Nephron (organoid): ENCODE data around the gene SPTBN4.
"Not testable (repeated sequence)": the region's sequence is repeated elsewhere in the genome, so short reads cannot be mapped to it uniquely, and the experiment has no call there.

Experiments used
- H3K27ac Mint-ChIP-seq, 3 experiments: 2 replicates each; pipeline ENCODE4 v1.8.0; 2020; ENCODE audit warnings: mixed read lengths in 3 of 3, mild to moderate bottlenecking in 2 of 3, moderate library complexity in 1 of 3
- H3K27me3 Mint-ChIP-seq: 2 replicates; pipeline ENCODE4 v1.8.0; 2021; ENCODE audit warnings: low read depth, mild to moderate bottlenecking, moderate library complexity, mixed read lengths
- H3K36me3 Mint-ChIP-seq: 2 replicates; pipeline ENCODE4 v1.8.0; 2020; ENCODE audit warnings: low read depth, mixed read lengths
- H3K4me1 Mint-ChIP-seq: 2 replicates; pipeline ENCODE4 v1.8.0; 2020; ENCODE audit warnings: mixed read lengths
- H3K4me3 Mint-ChIP-seq, 3 experiments: 2 replicates each; pipeline ENCODE4 v1.8.0; 2020; ENCODE audit warnings: mild to moderate bottlenecking in 3 of 3, mixed read lengths in 3 of 3, moderate library complexity in 2 of 3
- H3K9me3 Mint-ChIP-seq: 2 replicates; pipeline ENCODE4 v1.8.0; 2020; ENCODE audit warnings: mixed read lengths
- CTCF ChIP-seq, 3 experiments: fragments of 200-600 bp; sonication (generic); IDR thresholded peaks; one replicate each; pipeline ENCODE4 v1.5.0; 2021; ENCODE audit warnings: antibody characterized with exemption in 3 of 3; ENCODE audit not compliant: unreplicated experiment in 3 of 3

Gene SPTBN4

GRCh38 chr19:40453151-40453735, 13.6 kb upstream of the SPTBN4 start:
- H3K4me1 Mint-ChIP-seq: no peaks in the 10 kb centered on the region
- no peaks in the 10 kb centered on the region for H3K27me3 Mint-ChIP-seq
- H3K4me3 Mint-ChIP-seq: no peak overlapping the region
- H3K27ac Mint-ChIP-seq: peak overlapping the region in 2 of 3 experiments; percentile 2 to 18
- peaks cover 8% of the 10 kb centered on the region for H3K36me3 Mint-ChIP-seq
- no peak for TF ChIP-seq CTCF (IDR thresholded peaks at IDR 0.05; ENCODE audit: unreplicated experiment in 3 of 3)
- H3K9me3 Mint-ChIP-seq: no peaks in the 10 kb centered on the region

- not testable (repeated sequence) for H3K27ac Mint-ChIP-seq, H3K9me3 Mint-ChIP-seq, H3K4me3 Mint-ChIP-seq, H3K4me1 Mint-ChIP-seq, H3K27me3 Mint-ChIP-seq, H3K36me3 Mint-ChIP-seq
Measured at GRCh38 chr19:40453943-40454342, 12.9 kb upstream of the SPTBN4 start.

- Mint-ChIP-seq H3K9me3 (no peaks in the 10 kb centered on the region), H3K4me1 (no peaks in the 10 kb centered on the region), H3K36me3 (no peaks in the 10 kb centered on the region), H3K27me3 (peaks cover 3% of the 10 kb centered on the region), H3K4me3 (no peak overlapping the region), H3K27ac (no peak overlapping the region)
- TF ChIP-seq CTCF (IDR thresholded peaks at IDR 0.05; ENCODE audit: unreplicated experiment in 3 of 3): no peak
Measured at GRCh38 chr19:40457048-40457447, 9.8 kb upstream of the SPTBN4 start.

- peaks cover 3% of the 10 kb centered on the region for H3K27me3 Mint-ChIP-seq
- no peaks in the 10 kb centered on the region for H3K9me3 Mint-ChIP-seq
- H3K4me3 Mint-ChIP-seq: no peak overlapping the region
- no peak overlapping the region for H3K27ac Mint-ChIP-seq
- H3K4me1 Mint-ChIP-seq: no peaks in the 10 kb centered on the region
- TF ChIP-seq CTCF (IDR thresholded peaks at IDR 0.05; ENCODE audit: unreplicated experiment in 3 of 3): no peak
- H3K36me3 Mint-ChIP-seq: no peaks in the 10 kb centered on the region
Measured at GRCh38 chr19:40457953-40458596, 8.7 kb upstream of the SPTBN4 start.

- Mint-ChIP-seq H3K9me3 (no peaks in the 10 kb centered on the region), H3K4me3 (no peak overlapping the region), H3K27me3 (peaks cover 3% of the 10 kb centered on the region), H3K27ac (no peak overlapping the region), H3K36me3 (no peaks in the 10 kb centered on the region), H3K4me1 (no peaks in the 10 kb centered on the region)
- no peak for TF ChIP-seq CTCF (IDR thresholded peaks at IDR 0.05; ENCODE audit: unreplicated experiment in 3 of 3)
Measured at GRCh38 chr19:40458597-40458974, 8.2 kb upstream of the SPTBN4 start.

- H3K27me3 Mint-ChIP-seq: peaks cover 3% of the 10 kb centered on the region
- no peaks in the 10 kb centered on the region for H3K9me3 Mint-ChIP-seq
- TF ChIP-seq CTCF (IDR thresholded peaks at IDR 0.05; ENCODE audit: unreplicated experiment in 3 of 3): no peak
- no peak overlapping the region for H3K27ac Mint-ChIP-seq
- no peaks in the 10 kb centered on the region for H3K36me3 Mint-ChIP-seq
- no peak overlapping the region for H3K4me3 Mint-ChIP-seq
- H3K4me1 Mint-ChIP-seq: peaks cover 3% of the 10 kb centered on the region
Measured at GRCh38 chr19:40460185-40460584, 6.6 kb upstream of the SPTBN4 start.
